PC-9 (cell line): Measurements from ENCODE around the gene ZIC5.

Source experiments
- CTCF ChIP-seq: fragments of 200-600 bp; sonication (generic); conservative IDR thresholded peaks from 2 replicates; pipeline ENCODE4 v1.6.1; 2017; ENCODE audit warnings: mixed run types, antibody characterized with exemption, mild to moderate bottlenecking, moderate library complexity
- EZH2 ChIP-seq: fragments of 200-600 bp; sonication (generic); IDR thresholded peaks from 2 replicates; pipeline ENCODE4 v1.8.0; 2017; ENCODE audit warnings: antibody characterized with exemption, low read depth

GRCh38 chr13:99944102-99944501 lies 27.5 kb downstream of the ZIC5 start:
- TF ChIP-seq CTCF: no peak
- no peak for TF ChIP-seq EZH2
